Astrocyte (in vitro differentiated cells and primary cell): Measurements from ENCODE around the gene COMMD1.

Experiments
- EZH2 ChIP-seq: IDR thresholded peaks from 2 replicates; pipeline ENCODE4 v1.6.1; 2012; ENCODE audit warnings: mild to moderate bottlenecking, low read length, inconsistent platforms; ENCODE audit not compliant: insufficient read depth
- TF ChIP-seq, protein P1 (sequence below): IDR thresholded peaks from 2 replicates; pipeline ENCODE4 v1.5.1; 2011; ENCODE audit warnings: low read depth, mild to moderate bottlenecking, inconsistent platforms, low read length, moderate library complexity; ENCODE audit not compliant: insufficient read depth

DNA sequence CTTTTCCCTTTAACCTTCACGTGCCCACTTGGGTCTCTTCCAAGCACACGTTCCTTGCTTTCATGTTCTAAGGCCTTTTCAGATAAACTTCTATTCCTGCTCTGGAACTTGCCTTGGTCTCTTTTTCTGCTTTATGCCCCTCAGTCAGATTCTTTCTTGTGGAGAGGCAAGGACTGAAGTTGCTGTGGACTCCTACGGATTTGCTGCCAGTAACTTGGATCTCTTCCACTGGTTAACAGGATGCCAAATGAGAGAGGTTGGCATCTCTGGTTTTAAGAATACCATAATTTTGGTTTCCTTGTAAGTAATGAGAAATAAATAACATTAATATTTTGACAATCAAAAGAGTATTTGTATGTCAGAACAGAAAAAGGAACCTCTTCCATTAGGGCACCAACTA, 33.0 kb downstream of the COMMD1 start:
- TF ChIP-seq, protein P1, sequence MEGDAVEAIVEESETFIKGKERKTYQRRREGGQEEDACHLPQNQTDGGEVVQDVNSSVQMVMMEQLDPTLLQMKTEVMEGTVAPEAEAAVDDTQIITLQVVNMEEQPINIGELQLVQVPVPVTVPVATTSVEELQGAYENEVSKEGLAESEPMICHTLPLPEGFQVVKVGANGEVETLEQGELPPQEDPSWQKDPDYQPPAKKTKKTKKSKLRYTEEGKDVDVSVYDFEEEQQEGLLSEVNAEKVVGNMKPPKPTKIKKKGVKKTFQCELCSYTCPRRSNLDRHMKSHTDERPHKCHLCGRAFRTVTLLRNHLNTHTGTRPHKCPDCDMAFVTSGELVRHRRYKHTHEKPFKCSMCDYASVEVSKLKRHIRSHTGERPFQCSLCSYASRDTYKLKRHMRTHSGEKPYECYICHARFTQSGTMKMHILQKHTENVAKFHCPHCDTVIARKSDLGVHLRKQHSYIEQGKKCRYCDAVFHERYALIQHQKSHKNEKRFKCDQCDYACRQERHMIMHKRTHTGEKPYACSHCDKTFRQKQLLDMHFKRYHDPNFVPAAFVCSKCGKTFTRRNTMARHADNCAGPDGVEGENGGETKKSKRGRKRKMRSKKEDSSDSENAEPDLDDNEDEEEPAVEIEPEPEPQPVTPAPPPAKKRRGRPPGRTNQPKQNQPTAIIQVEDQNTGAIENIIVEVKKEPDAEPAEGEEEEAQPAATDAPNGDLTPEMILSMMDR: no peak
- no peak for TF ChIP-seq EZH2
